GM06990 (cell line): ENCODE results near the gene PLPPR5.

Experiments
- DNase-seq: peaks from one replicate; pipeline ENCODE4 v3.0.0-alpha.2; 2011; ENCODE audit not compliant: insufficient read length; ENCODE audit errors: extremely low read depth
- H3K27me3 ChIP-seq: replicated peaks from 2 replicates; pipeline ENCODE4 v1.6.0; 2011; ENCODE audit warnings: low read length; ENCODE audit not compliant: control insufficient read depth, insufficient read depth
- H3K36me3 ChIP-seq: 2 replicates; pipeline ENCODE4 v1.5.1; 2011; ENCODE audit warnings: low read length; ENCODE audit not compliant: control insufficient read depth, insufficient read depth
- H3K4me3 ChIP-seq: replicated peaks from 2 replicates; pipeline ENCODE4 v1.5.1; 2011; ENCODE audit warnings: low read depth, mild to moderate bottlenecking, control low read depth, low read length
- TF ChIP-seq, protein P1 (sequence below): IDR thresholded peaks from 2 replicates; pipeline ENCODE4 v1.5.1; 2011; ENCODE audit warnings: low read length, control low read depth, mild to moderate bottlenecking, inconsistent platforms; ENCODE audit not compliant: insufficient read depth, poor library complexity, severe bottlenecking

The PLPPR5 gene

DNA sequence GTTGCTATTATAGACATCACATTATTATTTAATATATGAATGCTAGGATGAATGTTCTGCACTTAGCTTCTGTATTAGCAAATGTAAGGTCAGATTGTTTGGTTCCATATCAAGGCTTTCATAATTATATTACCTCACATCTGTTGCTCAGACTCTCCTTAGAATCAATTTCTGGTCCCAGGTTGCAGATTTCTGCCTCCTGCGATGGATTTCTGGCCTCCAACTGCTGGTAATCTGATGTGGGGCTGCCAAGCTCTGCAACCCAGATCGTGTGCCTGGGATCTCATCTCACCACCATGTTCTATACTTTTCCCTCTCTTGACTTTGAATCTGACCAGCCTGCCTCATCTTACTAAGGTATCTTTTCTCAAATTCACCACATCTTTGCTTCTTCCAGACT lies 25.2 kb downstream of the PLPPR5 start:
- no peaks in the 10 kb centered on the region for H3K36me3 ChIP-seq
- TF ChIP-seq, protein P1, sequence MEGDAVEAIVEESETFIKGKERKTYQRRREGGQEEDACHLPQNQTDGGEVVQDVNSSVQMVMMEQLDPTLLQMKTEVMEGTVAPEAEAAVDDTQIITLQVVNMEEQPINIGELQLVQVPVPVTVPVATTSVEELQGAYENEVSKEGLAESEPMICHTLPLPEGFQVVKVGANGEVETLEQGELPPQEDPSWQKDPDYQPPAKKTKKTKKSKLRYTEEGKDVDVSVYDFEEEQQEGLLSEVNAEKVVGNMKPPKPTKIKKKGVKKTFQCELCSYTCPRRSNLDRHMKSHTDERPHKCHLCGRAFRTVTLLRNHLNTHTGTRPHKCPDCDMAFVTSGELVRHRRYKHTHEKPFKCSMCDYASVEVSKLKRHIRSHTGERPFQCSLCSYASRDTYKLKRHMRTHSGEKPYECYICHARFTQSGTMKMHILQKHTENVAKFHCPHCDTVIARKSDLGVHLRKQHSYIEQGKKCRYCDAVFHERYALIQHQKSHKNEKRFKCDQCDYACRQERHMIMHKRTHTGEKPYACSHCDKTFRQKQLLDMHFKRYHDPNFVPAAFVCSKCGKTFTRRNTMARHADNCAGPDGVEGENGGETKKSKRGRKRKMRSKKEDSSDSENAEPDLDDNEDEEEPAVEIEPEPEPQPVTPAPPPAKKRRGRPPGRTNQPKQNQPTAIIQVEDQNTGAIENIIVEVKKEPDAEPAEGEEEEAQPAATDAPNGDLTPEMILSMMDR: no peak
- H3K27me3 ChIP-seq: no peaks in the 10 kb centered on the region; the same call in 1 of the 2 replicates
- no peak overlapping the region for H3K4me3 ChIP-seq
- DNase-seq: no peak

DNA sequence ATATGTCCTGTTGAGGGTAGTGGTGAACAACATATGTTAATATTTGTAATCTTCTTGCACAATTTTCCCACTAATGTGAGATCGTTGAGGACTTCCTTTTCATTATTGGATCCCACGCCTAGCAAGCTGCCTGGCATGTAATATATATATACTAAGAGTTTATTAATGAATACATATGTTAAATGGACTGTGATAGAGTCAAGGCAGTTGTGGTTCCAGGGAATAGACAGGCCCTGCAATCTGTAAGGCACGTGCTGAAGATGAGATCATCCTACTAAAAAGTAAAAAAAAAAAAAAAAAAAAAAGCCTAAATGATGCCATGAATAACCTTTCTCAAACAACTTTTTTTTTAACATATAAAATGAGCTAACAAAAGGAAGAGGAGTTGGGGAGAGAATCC lies 28.9 kb downstream of the PLPPR5 start:
- H3K36me3 ChIP-seq: no peaks in the 10 kb centered on the region
- H3K4me3 ChIP-seq: no peak overlapping the region
- H3K27me3 ChIP-seq: no peaks in the 10 kb centered on the region
- TF ChIP-seq, protein P1: no peak
- DNase-seq: no peak

DNA sequence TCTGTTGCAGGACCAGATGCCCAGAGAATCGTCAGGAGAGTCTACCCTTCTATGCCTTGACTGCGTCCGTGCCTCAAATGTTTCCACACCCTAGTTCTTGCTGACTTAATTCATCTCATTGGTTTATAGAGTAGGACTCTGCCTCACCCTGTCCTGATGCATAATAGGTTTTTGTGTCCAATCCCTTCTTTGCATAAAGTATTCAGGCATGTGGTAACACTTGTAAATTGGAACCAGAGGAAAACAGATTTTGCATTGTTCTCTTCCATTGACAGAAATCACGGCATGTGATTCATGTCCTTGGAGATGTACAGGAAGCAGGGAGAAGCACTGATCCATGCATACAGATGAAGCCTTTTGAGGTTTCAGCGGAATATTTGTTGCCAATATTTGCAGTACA lies 29.5 kb downstream of the PLPPR5 start:
- H3K4me3 ChIP-seq: no peak overlapping the region
- TF ChIP-seq, protein P1: no peak

DNA sequence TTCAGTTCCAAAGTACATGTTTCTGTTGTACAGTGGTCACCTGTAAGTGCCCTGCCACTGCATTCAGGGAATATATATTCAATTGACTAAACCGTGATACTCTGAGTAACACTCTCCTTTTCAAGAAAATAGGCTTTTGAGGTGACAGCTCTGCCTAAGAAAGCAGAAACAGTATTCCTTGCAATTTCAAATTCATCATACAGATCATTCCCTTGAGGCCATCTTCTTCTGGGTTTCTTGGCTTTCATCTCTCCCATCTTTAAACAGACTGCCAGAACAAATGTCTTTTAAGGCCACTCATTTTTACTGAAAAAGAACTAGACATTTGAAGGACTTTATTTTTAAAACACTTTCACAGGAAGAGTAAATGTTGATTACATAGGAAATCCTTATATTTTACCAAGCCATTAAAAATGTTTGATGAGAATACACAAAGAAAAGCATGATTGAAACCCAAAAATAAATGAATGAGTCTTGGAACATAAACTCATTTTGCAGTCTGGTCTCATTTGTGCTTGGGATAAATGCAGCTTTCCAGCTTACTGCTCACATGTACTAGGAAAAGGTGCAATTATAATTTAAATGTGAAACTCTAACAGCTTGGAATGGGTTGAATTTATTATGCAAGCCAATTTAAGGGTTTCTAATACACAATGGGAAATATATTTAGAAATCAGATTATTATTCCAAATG lies 34.7 kb downstream of the PLPPR5 start:
- TF ChIP-seq, protein P1: no peak
- no peak for DNase-seq

More for the DNA sequence above, 29.5 kb downstream of the PLPPR5 start:
- no peak for DNase-seq
- no peaks in the 10 kb centered on the region for H3K27me3 ChIP-seq
- no peaks in the 10 kb centered on the region for H3K36me3 ChIP-seq

DNA sequence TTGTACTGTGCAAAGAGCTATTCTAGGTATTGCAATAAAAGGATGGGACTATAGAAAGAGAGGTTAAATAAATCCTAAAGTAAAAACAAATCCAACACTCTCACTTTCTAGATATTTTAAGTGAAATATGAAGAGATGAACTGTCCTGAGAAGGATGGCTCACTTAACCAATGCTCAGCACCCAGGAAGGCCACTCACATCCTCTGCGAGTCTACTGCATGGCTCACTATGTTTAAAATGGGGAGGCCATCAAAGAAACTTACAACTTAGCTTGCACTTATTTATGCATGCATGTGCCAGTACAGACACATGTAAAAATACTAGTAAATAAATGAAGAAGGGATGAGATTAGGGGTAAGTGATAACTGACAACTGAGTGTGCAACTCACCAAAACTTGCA lies 37.5 kb downstream of the PLPPR5 start:
- no peak overlapping the region for H3K4me3 ChIP-seq
- H3K36me3 ChIP-seq: no peaks in the 10 kb centered on the region
- TF ChIP-seq, protein P1: no peak
- H3K27me3 ChIP-seq: no peaks in the 10 kb centered on the region
- no peak for DNase-seq

More for the DNA sequence above, 34.7 kb downstream of the PLPPR5 start:
- no peak overlapping the region for H3K4me3 ChIP-seq
- no peaks in the 10 kb centered on the region for H3K27me3 ChIP-seq
- no peaks in the 10 kb centered on the region for H3K36me3 ChIP-seq
